HepG2 (cell line): ENCODE data around the gene BRD2. TPM values are rescaled to one million over a fixed set of nuclear protein-coding genes. Genes with fewer than 3 reads are reported as not detected.
A peak's percentile ranks its signal among the peaks of the same experiment; 100 is the strongest.

Experiments
- AHR ChIP-seq: IDR thresholded peaks from 2 replicates; pipeline ENCODE4 v1.6.1; 2018; ENCODE audit warnings: missing genetic modification reagents, missing compliant biosample characterization
- ELF1 ChIP-seq: sonication (generic); formaldehyde crosslinking; IDR thresholded peaks from 2 replicates; pipeline ENCODE4 v1.4.0; 2020; ENCODE audit warnings: missing genetic modification reagents
- ELF4 ChIP-seq: sonication (generic); formaldehyde crosslinking; IDR thresholded peaks from 2 replicates; pipeline ENCODE4 v1.5.0; 2020; ENCODE audit warnings: missing genetic modification reagents, mild to moderate bottlenecking, moderate library complexity, borderline replicate concordance
- GPN1 ChIP-seq: sonication (generic); formaldehyde crosslinking; IDR thresholded peaks from 2 replicates; pipeline ENCODE4 v1.5.1; 2020; ENCODE audit warnings: missing genetic modification reagents, borderline replicate concordance
- HDAC1 ChIP-seq: sonication (generic); formaldehyde crosslinking; IDR thresholded peaks from 2 replicates; pipeline ENCODE4 v1.5.1; 2020; ENCODE audit warnings: mild to moderate bottlenecking, missing genetic modification reagents
- HHEX ChIP-seq: IDR thresholded peaks from 2 replicates; pipeline ENCODE4 v1.6.1; 2016; ENCODE audit warnings: control low read depth
- HNRNPUL1 ChIP-seq: fragments of 200-400 bp; formaldehyde crosslinking; IDR thresholded peaks from 2 replicates; pipeline ENCODE4 v1.6.1; 2017; ENCODE audit warnings: low read depth, mild to moderate bottlenecking, low read length, moderate library complexity
- KLF6 ChIP-seq: IDR thresholded peaks from 2 replicates; pipeline ENCODE4 v1.8.0; 2016; ENCODE audit warnings: missing biosample characterization, missing genetic modification reagents
- LCORL ChIP-seq, 2 experiments: fragments of 450-650 bp in 1 of 2; sonication (generic) in 1 of 2; formaldehyde crosslinking in 1 of 2; IDR thresholded peaks; 2 replicates each; pipeline versions ENCODE4 v1.5.0 to v1.6.1; 2017 to 2020; ENCODE audit warnings: antibody characterized with exemption in 1 of 2, missing genetic modification reagents in 1 of 2
- PHF20 ChIP-seq: sonication (generic); formaldehyde crosslinking; IDR thresholded peaks from 2 replicates; pipeline ENCODE4 v1.5.0; 2020; ENCODE audit warnings: mild to moderate bottlenecking, missing genetic modification reagents
- PHF21A ChIP-seq: sonication (generic); formaldehyde crosslinking; IDR thresholded peaks from 2 replicates; pipeline ENCODE4 v1.5.0; 2020; ENCODE audit warnings: mild to moderate bottlenecking, missing genetic modification reagents
- PHF8 ChIP-seq: sonication (generic); formaldehyde crosslinking; IDR thresholded peaks from 2 replicates; pipeline ENCODE4 v1.5.0; 2020; ENCODE audit warnings: missing genetic modification reagents
- RBFOX2 ChIP-seq: fragments of 200-400 bp; formaldehyde crosslinking; IDR thresholded peaks from 2 replicates; pipeline ENCODE4 v1.6.1; 2017; ENCODE audit warnings: low read depth, mild to moderate bottlenecking, low read length
- ZNF225 ChIP-seq: sonication (generic); formaldehyde crosslinking; IDR thresholded peaks from 2 replicates; pipeline ENCODE4 v1.4.0; 2020; ENCODE audit warnings: mild to moderate bottlenecking, missing genetic modification reagents
- ZNF296 ChIP-seq: sonication (generic); formaldehyde crosslinking; conservative IDR thresholded peaks from 2 replicates; pipeline ENCODE4 v1.5.0; 2020; ENCODE audit warnings: mild to moderate bottlenecking, missing genetic modification reagents
- ZNF446 ChIP-seq: sonication (generic); formaldehyde crosslinking; IDR thresholded peaks from 2 replicates; pipeline ENCODE4 v1.5.0; 2020; ENCODE audit warnings: mild to moderate bottlenecking, missing genetic modification reagents
- ZNF7 ChIP-seq: IDR thresholded peaks from 2 replicates; pipeline ENCODE4 v1.6.1; 2016; ENCODE audit warnings: missing biosample characterization, missing genetic modification reagents
- polyA plus RNA-seq, 8 experiments: library from polyadenylated mRNA; depleted of rRNA in 3 of 8; stranded (reverse) in 7 of 8; unstranded in 1 of 8; fragments of >200 nt; fragmentation: Illumina TruSeq in 4 of 8; extraction: Trizol in 4 of 8; gene quantifications; 2 replicates each; pipeline versions ENCODE4 v1.2.1 to v1.2.3, GENCODE V29; 2011 to 2016; ENCODE audit warnings: low read depth in 4 of 8, missing spikeins in 1 of 8, mixed read lengths in 1 of 8; ENCODE audit not compliant: insufficient read depth in 1 of 8
- total RNA-seq, 5 experiments: library from RNA; depleted of rRNA; stranded (reverse); fragments of >200 nt; fragmentation: Illumina TruSeq; extraction: Trizol; gene quantifications; 2 replicates each; pipeline ENCODE4 v1.2.3, GENCODE V29; 2016; ENCODE audit warnings: low read depth in 1 of 5
- TF ChIP-seq, protein P1 (sequence below): IDR thresholded peaks from 2 replicates; pipeline ENCODE4 v1.6.1; 2012; ENCODE audit warnings: low read depth, low read length, improper control_type of control experiment
- TF ChIP-seq, protein P2 (sequence below): sonication (generic); formaldehyde crosslinking; IDR thresholded peaks from 2 replicates; pipeline ENCODE4 v1.5.0; 2020; ENCODE audit warnings: missing genetic modification reagents, mild to moderate bottlenecking, borderline replicate concordance
- TF ChIP-seq, protein P3 (sequence below): IDR thresholded peaks from 2 replicates; pipeline ENCODE4 v1.6.1; 2016; ENCODE audit warnings: mild to moderate bottlenecking, missing biosample characterization, missing genetic modification reagents
- TF ChIP-seq, protein P4 (sequence below): sonication (generic); formaldehyde crosslinking; IDR thresholded peaks from 2 replicates; pipeline ENCODE4 v1.8.0; 2022; ENCODE audit warnings: missing genetic modification reagents, mild to moderate bottlenecking, borderline replicate concordance
- TF ChIP-seq, protein P5 (sequence below): sonication (generic); formaldehyde crosslinking; IDR thresholded peaks from 2 replicates; pipeline ENCODE4 v1.4.0; 2020; ENCODE audit warnings: missing genetic modification reagents, borderline replicate concordance

The BRD2 gene
- total and polyA plus RNA-seq, 2 of the 13 experiments (the other 11 are each of a cell fraction or from before 2014, with no cell fraction given) = 143 to 202 TPM

DNA sequence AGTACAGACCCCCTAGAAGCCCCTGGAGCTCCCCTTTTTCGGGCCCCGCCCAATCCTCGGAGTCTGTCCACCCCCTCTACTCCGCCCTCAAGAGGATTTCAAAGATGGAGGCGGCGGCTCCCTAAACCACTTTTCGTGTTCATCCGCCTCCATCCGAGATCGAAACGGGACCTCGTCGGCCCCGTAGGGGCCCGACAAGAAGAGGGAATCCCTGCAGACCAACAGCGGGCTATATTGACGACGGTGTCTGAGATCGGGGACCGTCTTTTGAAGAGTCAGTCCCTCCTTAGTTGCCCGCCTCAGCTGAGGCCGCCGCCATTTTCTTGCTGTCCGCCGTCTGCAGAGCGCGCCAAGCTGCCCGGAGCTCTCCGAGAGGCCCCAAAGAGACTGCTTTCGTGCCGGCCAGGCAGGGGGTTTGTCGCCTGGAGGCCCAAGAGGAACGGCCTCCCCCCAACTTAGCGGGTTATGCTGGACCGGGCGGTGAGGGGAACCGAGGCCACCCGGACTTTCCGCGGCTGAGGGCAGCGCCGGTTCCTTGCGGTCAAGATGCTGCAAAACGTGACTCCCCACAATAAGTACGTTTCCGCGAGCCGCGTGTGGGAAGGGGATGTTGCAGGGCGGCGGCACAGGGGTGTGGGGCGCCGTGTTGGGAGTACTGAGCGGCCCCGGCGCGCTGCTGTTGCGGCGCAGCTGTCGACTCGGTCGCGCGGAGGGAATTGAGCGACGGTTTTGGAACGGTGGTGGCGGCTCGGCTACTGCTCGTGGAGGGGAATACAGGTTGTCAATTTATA is 4.2 kb downstream of the BRD2 start (continued):
- TF ChIP-seq, protein P1, sequence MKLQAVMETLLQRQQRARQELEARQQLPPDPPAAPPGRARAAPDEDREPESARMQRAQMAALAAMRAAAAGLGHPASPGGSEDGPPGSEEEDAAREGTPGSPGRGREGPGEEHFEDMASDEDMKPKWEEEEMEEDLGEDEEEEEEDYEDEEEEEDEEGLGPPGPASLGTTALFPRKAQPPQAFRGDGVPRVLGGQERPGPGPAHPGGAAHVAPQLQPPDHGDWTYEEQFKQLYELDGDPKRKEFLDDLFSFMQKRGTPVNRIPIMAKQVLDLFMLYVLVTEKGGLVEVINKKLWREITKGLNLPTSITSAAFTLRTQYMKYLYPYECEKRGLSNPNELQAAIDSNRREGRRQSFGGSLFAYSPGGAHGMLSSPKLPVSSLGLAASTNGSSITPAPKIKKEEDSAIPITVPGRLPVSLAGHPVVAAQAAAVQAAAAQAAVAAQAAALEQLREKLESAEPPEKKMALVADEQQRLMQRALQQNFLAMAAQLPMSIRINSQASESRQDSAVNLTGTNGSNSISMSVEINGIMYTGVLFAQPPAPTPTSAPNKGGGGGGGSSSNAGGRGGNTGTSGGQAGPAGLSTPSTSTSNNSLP = no peak
- peak; percentile 43 for TF ChIP-seq PHF8 (CRISPR knock-in tag)
- TF ChIP-seq GPN1 = no peak; the same call in 1 of the 2 replicates
- no peak for TF ChIP-seq PHF20 (CRISPR knock-in tag)
- no peak for TF ChIP-seq ZNF296 (CRISPR knock-in tag)
- no peak for TF ChIP-seq HHEX
- no peak for TF ChIP-seq ELF4 (CRISPR knock-in tag)
- TF ChIP-seq KLF6 (CRISPR knock-in tag) = no peak; the same call in 1 of the 2 replicates
- TF ChIP-seq ZNF446 (CRISPR knock-in tag) = peak; percentile 77; the same call in 1 of the 2 replicates
- peak; percentile 81 for TF ChIP-seq RBFOX2
- TF ChIP-seq LCORL (IDR thresholded peaks at IDR 0.05) = no peak
- TF ChIP-seq LCORL (CRISPR knock-in tag; IDR thresholded peaks at IDR 0.05) = no peak
- TF ChIP-seq AHR (CRISPR knock-in tag) = no peak; the same call in 1 of the 2 replicates
- no peak for TF ChIP-seq HNRNPUL1
- TF ChIP-seq, protein P2, sequence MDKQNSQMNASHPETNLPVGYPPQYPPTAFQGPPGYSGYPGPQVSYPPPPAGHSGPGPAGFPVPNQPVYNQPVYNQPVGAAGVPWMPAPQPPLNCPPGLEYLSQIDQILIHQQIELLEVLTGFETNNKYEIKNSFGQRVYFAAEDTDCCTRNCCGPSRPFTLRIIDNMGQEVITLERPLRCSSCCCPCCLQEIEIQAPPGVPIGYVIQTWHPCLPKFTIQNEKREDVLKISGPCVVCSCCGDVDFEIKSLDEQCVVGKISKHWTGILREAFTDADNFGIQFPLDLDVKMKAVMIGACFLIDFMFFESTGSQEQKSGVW (CRISPR knock-in tag) = no peak
- no peak for TF ChIP-seq ELF1
- no peak; the same call in 1 of the 2 replicates for TF ChIP-seq ZNF225 (CRISPR knock-in tag)
- no peak for TF ChIP-seq ZNF7 (CRISPR knock-in tag)
- TF ChIP-seq, protein P3, sequence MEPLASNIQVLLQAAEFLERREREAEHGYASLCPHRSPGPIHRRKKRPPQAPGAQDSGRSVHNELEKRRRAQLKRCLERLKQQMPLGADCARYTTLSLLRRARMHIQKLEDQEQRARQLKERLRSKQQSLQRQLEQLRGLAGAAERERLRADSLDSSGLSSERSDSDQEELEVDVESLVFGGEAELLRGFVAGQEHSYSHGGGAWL (CRISPR knock-in tag) = no peak; the same call in 1 of the 2 replicates
- TF ChIP-seq, protein P4, sequence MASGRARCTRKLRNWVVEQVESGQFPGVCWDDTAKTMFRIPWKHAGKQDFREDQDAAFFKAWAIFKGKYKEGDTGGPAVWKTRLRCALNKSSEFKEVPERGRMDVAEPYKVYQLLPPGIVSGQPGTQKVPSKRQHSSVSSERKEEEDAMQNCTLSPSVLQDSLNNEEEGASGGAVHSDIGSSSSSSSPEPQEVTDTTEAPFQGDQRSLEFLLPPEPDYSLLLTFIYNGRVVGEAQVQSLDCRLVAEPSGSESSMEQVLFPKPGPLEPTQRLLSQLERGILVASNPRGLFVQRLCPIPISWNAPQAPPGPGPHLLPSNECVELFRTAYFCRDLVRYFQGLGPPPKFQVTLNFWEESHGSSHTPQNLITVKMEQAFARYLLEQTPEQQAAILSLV (CRISPR knock-in tag) = 0 out of 2 replicates have a peak, but pooled peaks have one; percentile 23
- TF ChIP-seq, protein P5, sequence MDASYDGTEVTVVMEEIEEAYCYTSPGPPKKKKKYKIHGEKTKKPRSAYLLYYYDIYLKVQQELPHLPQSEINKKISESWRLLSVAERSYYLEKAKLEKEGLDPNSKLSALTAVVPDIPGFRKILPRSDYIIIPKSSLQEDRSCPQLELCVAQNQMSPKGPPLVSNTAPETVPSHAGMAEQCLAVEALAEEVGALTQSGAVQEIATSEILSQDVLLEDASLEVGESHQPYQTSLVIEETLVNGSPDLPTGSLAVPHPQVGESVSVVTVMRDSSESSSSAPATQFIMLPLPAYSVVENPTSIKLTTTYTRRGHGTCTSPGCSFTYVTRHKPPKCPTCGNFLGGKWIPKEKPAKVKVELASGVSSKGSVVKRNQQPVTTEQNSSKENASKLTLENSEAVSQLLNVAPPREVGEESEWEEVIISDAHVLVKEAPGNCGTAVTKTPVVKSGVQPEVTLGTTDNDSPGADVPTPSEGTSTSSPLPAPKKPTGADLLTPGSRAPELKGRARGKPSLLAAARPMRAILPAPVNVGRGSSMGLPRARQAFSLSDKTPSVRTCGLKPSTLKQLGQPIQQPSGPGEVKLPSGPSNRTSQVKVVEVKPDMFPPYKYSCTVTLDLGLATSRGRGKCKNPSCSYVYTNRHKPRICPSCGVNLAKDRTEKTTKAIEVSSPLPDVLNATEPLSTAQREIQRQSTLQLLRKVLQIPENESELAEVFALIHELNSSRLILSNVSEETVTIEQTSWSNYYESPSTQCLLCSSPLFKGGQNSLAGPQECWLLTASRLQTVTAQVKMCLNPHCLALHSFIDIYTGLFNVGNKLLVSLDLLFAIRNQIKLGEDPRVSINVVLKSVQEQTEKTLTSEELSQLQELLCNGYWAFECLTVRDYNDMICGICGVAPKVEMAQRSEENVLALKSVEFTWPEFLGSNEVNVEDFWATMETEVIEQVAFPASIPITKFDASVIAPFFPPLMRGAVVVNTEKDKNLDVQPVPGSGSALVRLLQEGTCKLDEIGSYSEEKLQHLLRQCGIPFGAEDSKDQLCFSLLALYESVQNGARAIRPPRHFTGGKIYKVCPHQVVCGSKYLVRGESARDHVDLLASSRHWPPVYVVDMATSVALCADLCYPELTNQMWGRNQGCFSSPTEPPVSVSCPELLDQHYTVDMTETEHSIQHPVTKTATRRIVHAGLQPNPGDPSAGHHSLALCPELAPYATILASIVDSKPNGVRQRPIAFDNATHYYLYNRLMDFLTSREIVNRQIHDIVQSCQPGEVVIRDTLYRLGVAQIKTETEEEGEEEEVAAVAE (CRISPR knock-in tag) = no peak
- TF ChIP-seq PHF21A (CRISPR knock-in tag) = no peak
- TF ChIP-seq HDAC1 (CRISPR knock-in tag) = peak; percentile 84
